Measurements from ENCODE around the gene NCR1. TPM values are rescaled to one million over a fixed set of nuclear protein-coding genes. Genes with fewer than 3 reads are reported as not detected.
"Not testable (repeated sequence)": the region's sequence is repeated elsewhere in the genome, so short reads cannot be mapped to it uniquely, and the experiment has no call there.

NCR1 gene
- polyA plus RNA-seq, 1 experiment = not detected

- POLR2A ChIA-PET = no interaction called here
- CTCF ChIA-PET = no interaction called here
- Histone ChIP-seq H3K27me3 (ENCODE audit: control insufficient read depth, insufficient read depth, low read length) (no peaks in the 10 kb centered on the region), H3K36me3 (ENCODE audit: control insufficient read depth, insufficient read depth, low read length) (no peaks in the 10 kb centered on the region), H3K4me3 (ENCODE audit: low read depth, low read length) (no peak overlapping the region)
- DNase-seq (ENCODE audit: low read depth) = no peak
- no peak for TF ChIP-seq CTCF (IDR thresholded peaks at IDR 0.05; ENCODE audit: insufficient read depth, low read depth, low read length)
Observed at GRCh38 chr19:54916822-54917221, 10.9 kb downstream of the NCR1 start.

- Histone ChIP-seq H3K27me3 (ENCODE audit: control insufficient read depth, insufficient read depth, low read length) (no peaks in the 10 kb centered on the region), H3K36me3 (ENCODE audit: control insufficient read depth, insufficient read depth, low read length) (no peaks in the 10 kb centered on the region), H3K4me3 (ENCODE audit: low read depth, low read length) (no peak overlapping the region)
- no peak for TF ChIP-seq CTCF (IDR thresholded peaks at IDR 0.05; ENCODE audit: insufficient read depth, low read depth, low read length)
- ChIA-PET POLR2A (no interaction called here), CTCF (no interaction called here)
- DNase-seq (ENCODE audit: low read depth) = no peak
Observed at GRCh38 chr19:54918499-54918898, 12.6 kb downstream of the NCR1 start.

GRCh38 chr19:54919646-54920563 is 14.0 kb downstream of the NCR1 start:
- CTCF ChIA-PET; H3K4me3 ChIP-seq (ENCODE audit: low read depth, low read length); POLR2A ChIA-PET; H3K27me3 ChIP-seq (ENCODE audit: control insufficient read depth, insufficient read depth, low read length); DNase-seq (ENCODE audit: low read depth); H3K36me3 ChIP-seq (ENCODE audit: control insufficient read depth, insufficient read depth, low read length): not testable (repeated sequence)

GRCh38 chr19:54921082-54921481 is 15.1 kb downstream of the NCR1 start:
- ChIA-PET CTCF (no interaction called here), POLR2A (no interaction called here)
- no peak for TF ChIP-seq CTCF (IDR thresholded peaks at IDR 0.05; ENCODE audit: insufficient read depth, low read depth, low read length)
- no peak for DNase-seq (ENCODE audit: low read depth)
- H3K36me3 ChIP-seq (ENCODE audit: control insufficient read depth, insufficient read depth, low read length) = no peaks in the 10 kb centered on the region
- H3K4me3 ChIP-seq (ENCODE audit: low read depth, low read length) = no peak overlapping the region
- no peaks in the 10 kb centered on the region for H3K27me3 ChIP-seq (ENCODE audit: control insufficient read depth, insufficient read depth, low read length)

GRCh38 chr19:54923276-54923675 is 17.3 kb downstream of the NCR1 start:
- no peak for TF ChIP-seq CTCF (IDR thresholded peaks at IDR 0.05; ENCODE audit: insufficient read depth, low read depth, low read length)
- ChIA-PET CTCF (no interaction called here), POLR2A (no interaction called here)
- no peaks in the 10 kb centered on the region for H3K36me3 ChIP-seq (ENCODE audit: control insufficient read depth, insufficient read depth, low read length)
- DNase-seq (ENCODE audit: low read depth) = no peak
- no peak overlapping the region for H3K4me3 ChIP-seq (ENCODE audit: low read depth, low read length)
- H3K27me3 ChIP-seq (ENCODE audit: control insufficient read depth, insufficient read depth, low read length) = no peaks in the 10 kb centered on the region

- no peak for DNase-seq (ENCODE audit: low read depth)
- H3K36me3 ChIP-seq (ENCODE audit: control insufficient read depth, insufficient read depth, low read length) = no peaks in the 10 kb centered on the region
- POLR2A ChIA-PET = no interaction called here
Observed at GRCh38 chr19:54928299-54928698, 22.4 kb downstream of the NCR1 start.

More at GRCh38 chr19:54928299-54928698, 22.4 kb downstream of the NCR1 start:
- CTCF ChIA-PET = no interaction called here
- TF ChIP-seq CTCF (IDR thresholded peaks at IDR 0.05; ENCODE audit: insufficient read depth, low read depth, low read length) = no peak
- H3K4me3 ChIP-seq (ENCODE audit: low read depth, low read length) = no peak overlapping the region
- H3K27me3 ChIP-seq (ENCODE audit: control insufficient read depth, insufficient read depth, low read length) = no peaks in the 10 kb centered on the region
